ENCODE data around the gene INO80C.
"Not testable (repeated sequence)": the region's sequence is repeated elsewhere in the genome, so short reads cannot be mapped to it uniquely, and the experiment has no call there.

INO80C gene

GRCh38 chr18:35512761-35513160 lies 15.0 kb upstream of the INO80C start:
- DNase-seq: no peak

- DNase-seq: no peak
These were observed 14.1 kb upstream of the INO80C start for GRCh38 chr18:35511833-35512232.

- DNase-seq: no peak
These were observed 13.7 kb upstream of the INO80C start for GRCh38 chr18:35511428-35511827.

- no peak for DNase-seq
These were observed 12.4 kb upstream of the INO80C start for GRCh38 chr18:35510076-35510651.

- DNase-seq: no peak
These were observed 11.1 kb upstream of the INO80C start for GRCh38 chr18:35508746-35509338.

GRCh38 chr18:35508030-35508429 lies 10.3 kb upstream of the INO80C start:
- no peak for DNase-seq

- no peak for DNase-seq
These were observed 9.9 kb upstream of the INO80C start for GRCh38 chr18:35507623-35508022.

- DNase-seq: no peak
These were observed 9.4 kb upstream of the INO80C start for GRCh38 chr18:35507192-35507591.

- DNase-seq: no peak
These were observed 8.4 kb upstream of the INO80C start for GRCh38 chr18:35506024-35506712.

- DNase-seq: no peak
These were observed 7.2 kb upstream of the INO80C start for GRCh38 chr18:35504996-35505395.

GRCh38 chr18:35502052-35502451 lies 4.3 kb upstream of the INO80C start:
- no peak for DNase-seq

- DNase-seq: no peak
These were observed 3.6 kb upstream of the INO80C start for GRCh38 chr18:35501369-35501768.

GRCh38 chr18:35500113-35500512 lies 2.4 kb upstream of the INO80C start:
- no peak for DNase-seq

GRCh38 chr18:35497027-35497369 lies 762 bp downstream of the INO80C start:
- DNase-seq: no peak

GRCh38 chr18:35495536-35496314 lies 2.0 kb downstream of the INO80C start:
- no peak for DNase-seq

- no peak for DNase-seq
These were observed 3.2 kb downstream of the INO80C start for GRCh38 chr18:35494251-35495220.

GRCh38 chr18:35491700-35492077 lies 6.1 kb downstream of the INO80C start:
- no peak for DNase-seq

- DNase-seq: no peak
These were observed 6.7 kb downstream of the INO80C start for GRCh38 chr18:35490894-35491699.

- DNase-seq: no peak
These were observed 7.8 kb downstream of the INO80C start for GRCh38 chr18:35489913-35490490.

- not testable (repeated sequence) for DNase-seq
These were observed 8.5 kb downstream of the INO80C start for GRCh38 chr18:35489281-35489680.

GRCh38 chr18:35488396-35488795 lies 9.4 kb downstream of the INO80C start:
- DNase-seq: not testable (repeated sequence)
